Epithelial cell of umbilical artery (primary cell): Measurements from ENCODE around the gene NFAM1. TPM values are rescaled to one million over a fixed set of nuclear protein-coding genes. Genes with fewer than 3 reads are reported as not detected.

ENCODE experiments used
- total RNA-seq: library from RNA; depleted of rRNA; stranded (reverse); fragments of >200 nt; gene quantifications from 2 replicates; pipeline ENCODE4 v1.2.3, GENCODE V29; 2014

The NFAM1 gene
- total RNA-seq: not detected in 2 replicates

GRCh38 chr22:42432020-42432596 is at the start of gene NFAM1:
Gene NFAM1 (minus strand): TSS chr22:42432403. CDS start chr22:42432357, 46 bp downstream.

Other genes starting within 250 kb of the NFAM1 start
- gene TCF20, start 161.8 kb downstream of the NFAM1 start, total RNA-seq: 16.0 and 18.5 TPM in 2 replicates
- 32.2 and 33.0 TPM in 2 replicates for gene RRP7A, start 87.4 kb upstream of the NFAM1 start, total RNA-seq
- gene SERHL2, start 121.6 kb upstream of the NFAM1 start, total RNA-seq: 0.61 and 1.9 TPM in 2 replicates
- gene POLDIP3, start 182.5 kb upstream of the NFAM1 start, total RNA-seq: 17.2 and 21.0 TPM in 2 replicates
- 0.30 TPM in 1 of 2 replicates, not detected in the other for gene ATP5MGL, start 208.2 kb upstream of the NFAM1 start, total RNA-seq
- 30.5 and 33.8 TPM in 2 replicates for gene CYB5R3, start 217.0 kb upstream of the NFAM1 start, total RNA-seq